NB4 (cell line): Measurements from ENCODE around the gene ITGB3.

ENCODE experiments used
- CTCF ChIP-seq: IDR thresholded peaks from one replicate; pipeline ENCODE4 v1.5.1; 2012; ENCODE audit warnings: low read depth, low read length
- POLR2A ChIP-seq: IDR thresholded peaks from 2 replicates; pipeline ENCODE4 v1.6.1; 2011; ENCODE audit warnings: mild to moderate bottlenecking; ENCODE audit not compliant: insufficient read length; ENCODE audit errors: extremely low read depth

- no peak for TF ChIP-seq POLR2A
- no peak for TF ChIP-seq CTCF
Observed at GRCh38 chr17:47205419-47205963, 48.1 kb upstream of the ITGB3 start.
